ENCODE data around the gene ZNRF4. TPM values are rescaled to one million over a fixed set of nuclear protein-coding genes. Genes with fewer than 3 reads are reported as not detected.
A peak's percentile ranks its signal among the peaks of the same experiment; 100 is the strongest.

Gene ZNRF4
- total and polyA plus RNA-seq, 2 experiments from 2014 or later = not detected

DNA sequence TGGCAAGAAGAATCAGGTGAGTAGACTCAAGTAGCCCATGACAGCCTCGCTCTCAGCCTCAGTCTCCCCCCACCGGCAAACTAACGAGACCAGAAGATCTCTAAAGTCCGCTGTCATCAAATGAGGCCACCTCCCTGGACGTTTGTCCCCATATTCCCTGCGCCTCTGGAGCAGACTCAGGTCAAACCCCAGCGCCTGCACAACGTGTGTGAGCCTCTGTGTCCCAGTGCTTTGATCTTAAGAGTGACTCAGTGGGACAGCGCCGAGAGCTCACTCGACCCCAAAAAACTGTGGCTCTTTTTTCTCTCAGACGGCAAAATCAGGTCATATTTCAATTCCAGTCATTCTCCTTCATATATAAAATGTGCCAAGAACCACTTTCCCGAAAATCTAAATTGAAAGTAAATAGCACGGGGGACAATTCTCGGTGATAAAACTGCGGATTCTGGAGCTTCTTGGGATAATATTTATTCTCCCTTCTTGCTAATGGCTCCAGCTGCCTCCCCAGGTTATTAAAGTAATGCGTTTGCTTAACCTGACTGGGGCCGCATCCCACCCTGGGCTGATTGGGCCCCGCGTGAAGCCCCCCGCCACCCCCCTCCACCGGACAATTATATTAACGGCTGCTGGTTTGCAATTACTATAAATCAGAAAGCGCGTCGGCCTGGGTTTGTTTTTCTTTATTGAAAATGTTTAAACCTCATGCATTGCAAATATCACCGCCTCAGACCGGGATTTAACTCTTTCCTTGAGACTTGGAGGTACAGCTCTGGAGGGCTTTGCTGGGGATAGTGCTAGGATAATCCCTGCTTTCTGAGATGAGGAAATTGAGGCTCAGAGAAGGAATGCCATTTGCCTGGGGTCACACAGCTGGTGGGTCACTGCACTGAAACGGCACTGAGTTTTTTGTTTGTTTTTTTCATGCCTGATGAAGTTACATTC lies 37.5 kb upstream of the ZNRF4 start:
- H3K9me3 Mint-ChIP-seq = peaks cover 4% of the 10 kb centered on the region
- ATAC-seq = no peak
- H3K27ac Mint-ChIP-seq = no peak overlapping the region; the same call in 1 of the 2 replicates
- H3K4me3 ChIP-seq = no peak overlapping the region
- H3K4me2 ChIP-seq = no peak overlapping the region
- no peak overlapping the region for H3K27ac ChIP-seq (ENCODE audit: low read depth)
- H3K36me3 Mint-ChIP-seq (ENCODE audit: low read depth) = no peaks in the 10 kb centered on the region; the same call in 2 of the 3 replicates
- H3K36me3 ChIP-seq (ENCODE audit: insufficient read depth) = no peaks in the 10 kb centered on the region
- H2AFZ ChIP-seq = no peak overlapping the region
- no peaks in the 10 kb centered on the region for H3K9me2 ChIP-seq (ENCODE audit: insufficient read depth)
- peaks cover 15% of the 10 kb centered on the region; the same call in 1 of the 2 replicates for H3K4me1 ChIP-seq (ENCODE audit: insufficient read depth)
- H3K4me3 Mint-ChIP-seq = no peak overlapping the region
- TF ChIP-seq, protein P1, sequence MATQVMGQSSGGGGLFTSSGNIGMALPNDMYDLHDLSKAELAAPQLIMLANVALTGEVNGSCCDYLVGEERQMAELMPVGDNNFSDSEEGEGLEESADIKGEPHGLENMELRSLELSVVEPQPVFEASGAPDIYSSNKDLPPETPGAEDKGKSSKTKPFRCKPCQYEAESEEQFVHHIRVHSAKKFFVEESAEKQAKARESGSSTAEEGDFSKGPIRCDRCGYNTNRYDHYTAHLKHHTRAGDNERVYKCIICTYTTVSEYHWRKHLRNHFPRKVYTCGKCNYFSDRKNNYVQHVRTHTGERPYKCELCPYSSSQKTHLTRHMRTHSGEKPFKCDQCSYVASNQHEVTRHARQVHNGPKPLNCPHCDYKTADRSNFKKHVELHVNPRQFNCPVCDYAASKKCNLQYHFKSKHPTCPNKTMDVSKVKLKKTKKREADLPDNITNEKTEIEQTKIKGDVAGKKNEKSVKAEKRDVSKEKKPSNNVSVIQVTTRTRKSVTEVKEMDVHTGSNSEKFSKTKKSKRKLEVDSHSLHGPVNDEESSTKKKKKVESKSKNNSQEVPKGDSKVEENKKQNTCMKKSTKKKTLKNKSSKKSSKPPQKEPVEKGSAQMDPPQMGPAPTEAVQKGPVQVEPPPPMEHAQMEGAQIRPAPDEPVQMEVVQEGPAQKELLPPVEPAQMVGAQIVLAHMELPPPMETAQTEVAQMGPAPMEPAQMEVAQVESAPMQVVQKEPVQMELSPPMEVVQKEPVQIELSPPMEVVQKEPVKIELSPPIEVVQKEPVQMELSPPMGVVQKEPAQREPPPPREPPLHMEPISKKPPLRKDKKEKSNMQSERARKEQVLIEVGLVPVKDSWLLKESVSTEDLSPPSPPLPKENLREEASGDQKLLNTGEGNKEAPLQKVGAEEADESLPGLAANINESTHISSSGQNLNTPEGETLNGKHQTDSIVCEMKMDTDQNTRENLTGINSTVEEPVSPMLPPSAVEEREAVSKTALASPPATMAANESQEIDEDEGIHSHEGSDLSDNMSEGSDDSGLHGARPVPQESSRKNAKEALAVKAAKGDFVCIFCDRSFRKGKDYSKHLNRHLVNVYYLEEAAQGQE (IDR thresholded peaks at IDR 0.05; ENCODE audit: unreplicated experiment) = no peak
- TF ChIP-seq EZH2 (IDR thresholded peaks at IDR 0.05; ENCODE audit: low read depth, unreplicated experiment) (no peak), POLR2AphosphoS5 (IDR thresholded peaks at IDR 0.05; ENCODE audit: low read depth) (no peak), ZNF331 (CRISPR knock-in tag; IDR thresholded peaks at IDR 0.05; ENCODE audit: low read depth) (no peak)
- TF ChIP-seq, protein P2, sequence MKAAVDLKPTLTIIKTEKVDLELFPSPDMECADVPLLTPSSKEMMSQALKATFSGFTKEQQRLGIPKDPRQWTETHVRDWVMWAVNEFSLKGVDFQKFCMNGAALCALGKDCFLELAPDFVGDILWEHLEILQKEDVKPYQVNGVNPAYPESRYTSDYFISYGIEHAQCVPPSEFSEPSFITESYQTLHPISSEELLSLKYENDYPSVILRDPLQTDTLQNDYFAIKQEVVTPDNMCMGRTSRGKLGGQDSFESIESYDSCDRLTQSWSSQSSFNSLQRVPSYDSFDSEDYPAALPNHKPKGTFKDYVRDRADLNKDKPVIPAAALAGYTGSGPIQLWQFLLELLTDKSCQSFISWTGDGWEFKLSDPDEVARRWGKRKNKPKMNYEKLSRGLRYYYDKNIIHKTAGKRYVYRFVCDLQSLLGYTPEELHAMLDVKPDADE (IDR thresholded peaks at IDR 0.05) = no peak
- TF ChIP-seq, protein P3, sequence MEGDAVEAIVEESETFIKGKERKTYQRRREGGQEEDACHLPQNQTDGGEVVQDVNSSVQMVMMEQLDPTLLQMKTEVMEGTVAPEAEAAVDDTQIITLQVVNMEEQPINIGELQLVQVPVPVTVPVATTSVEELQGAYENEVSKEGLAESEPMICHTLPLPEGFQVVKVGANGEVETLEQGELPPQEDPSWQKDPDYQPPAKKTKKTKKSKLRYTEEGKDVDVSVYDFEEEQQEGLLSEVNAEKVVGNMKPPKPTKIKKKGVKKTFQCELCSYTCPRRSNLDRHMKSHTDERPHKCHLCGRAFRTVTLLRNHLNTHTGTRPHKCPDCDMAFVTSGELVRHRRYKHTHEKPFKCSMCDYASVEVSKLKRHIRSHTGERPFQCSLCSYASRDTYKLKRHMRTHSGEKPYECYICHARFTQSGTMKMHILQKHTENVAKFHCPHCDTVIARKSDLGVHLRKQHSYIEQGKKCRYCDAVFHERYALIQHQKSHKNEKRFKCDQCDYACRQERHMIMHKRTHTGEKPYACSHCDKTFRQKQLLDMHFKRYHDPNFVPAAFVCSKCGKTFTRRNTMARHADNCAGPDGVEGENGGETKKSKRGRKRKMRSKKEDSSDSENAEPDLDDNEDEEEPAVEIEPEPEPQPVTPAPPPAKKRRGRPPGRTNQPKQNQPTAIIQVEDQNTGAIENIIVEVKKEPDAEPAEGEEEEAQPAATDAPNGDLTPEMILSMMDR (conservative IDR thresholded peaks at IDR 0.05; ENCODE audit: low read depth in 2 of 2) = no peak
- no peaks in the 10 kb centered on the region for H3K79me2 ChIP-seq (replicated peaks; ENCODE audit: insufficient read depth)
- H3F3A ChIP-seq (replicated peaks; ENCODE audit: low read depth) = no peaks in the 10 kb centered on the region
- peaks cover 6% of the 10 kb centered on the region for H3K27me3 Mint-ChIP-seq (ENCODE audit: insufficient read depth, low read depth, poor library complexity)
- H3K4me1 Mint-ChIP-seq = peaks cover 37% of the 10 kb centered on the region
- H3K27me3 ChIP-seq (ENCODE audit: insufficient read depth) = no peaks in the 10 kb centered on the region
- DNase-seq (ENCODE audit: low spot score) = no peak
- H4K20me1 ChIP-seq (replicated peaks; ENCODE audit: insufficient read depth) = no peaks in the 10 kb centered on the region

GRCh38 chr19:5418677-5419076 lies 36.5 kb upstream of the ZNRF4 start:
- Mint-ChIP-seq H3K27me3 (ENCODE audit: insufficient read depth, low read depth, poor library complexity) (peaks cover 4% of the 10 kb centered on the region), H3K9me3 (peaks cover 4% of the 10 kb centered on the region), H3K36me3 (ENCODE audit: low read depth) (no peaks in the 10 kb centered on the region; the same call in 2 of the 3 replicates), H3K27ac (no peak overlapping the region), H3K4me1 (peaks cover 37% of the 10 kb centered on the region), H3K4me3 (no peak overlapping the region)
- Histone ChIP-seq H4K20me1 (replicated peaks; ENCODE audit: insufficient read depth) (no peaks in the 10 kb centered on the region), H2AFZ (no peak overlapping the region), H3K9me2 (ENCODE audit: insufficient read depth) (0 out of 2 replicates have a peak, but pooled peaks cover under 1% of the 10 kb centered on the region), H3K27ac (ENCODE audit: low read depth) (no peak overlapping the region), H3K27me3 (ENCODE audit: insufficient read depth) (no peaks in the 10 kb centered on the region), H3K4me3 (no peak overlapping the region), H3F3A (replicated peaks; ENCODE audit: low read depth) (no peaks in the 10 kb centered on the region), H3K79me2 (replicated peaks; ENCODE audit: insufficient read depth) (no peaks in the 10 kb centered on the region), H3K36me3 (ENCODE audit: insufficient read depth) (no peaks in the 10 kb centered on the region), H3K4me1 (ENCODE audit: insufficient read depth) (peaks cover 15% of the 10 kb centered on the region; the same call in 1 of the 2 replicates), H3K4me2 (no peak overlapping the region)
- no peak for DNase-seq (ENCODE audit: low spot score)
- TF ChIP-seq EZH2 (IDR thresholded peaks at IDR 0.05; ENCODE audit: low read depth, unreplicated experiment) = no peak
- TF ChIP-seq, protein P1 (IDR thresholded peaks at IDR 0.05; ENCODE audit: unreplicated experiment) = peak; percentile 69
- peak; percentile 40 for ATAC-seq
